ENCODE results near the gene ILF2.

The ILF2 gene

GRCh38 chr1:153688276-153688675 lies 17.5 kb upstream of the ILF2 start:
- no peak overlapping the region for H2BK5ac ChIP-seq (ENCODE audit: low read length)
- DNase-seq (ENCODE audit: low spot score), result no peak
- H3K9ac ChIP-seq (ENCODE audit: low read depth, low read length, poor library complexity), result no peak overlapping the region
- H3K4me2 ChIP-seq (ENCODE audit: insufficient read depth, low read length, poor library complexity, severe bottlenecking), result no peak overlapping the region
- H2AFZ ChIP-seq (ENCODE audit: low read length), result no peak overlapping the region
- no peaks in the 10 kb centered on the region for H3K36me3 ChIP-seq (replicated peaks in 1 of 2; ENCODE audit: control insufficient read depth in 2 of 2, insufficient read depth in 2 of 2, low read length in 2 of 2)
- no peak overlapping the region for H3K4me3 ChIP-seq (ENCODE audit: low read length in 2 of 2)
- H2BK12ac ChIP-seq (ENCODE audit: low read length), result no peak overlapping the region
- no CpG with 5 or more reads among the region's 7 CpGs for WGBS, 2 donors (ENCODE audit: extremely low coverage in 2 of 2, insufficient read length in 2 of 2, insufficient replicate concordance in 1 of 2)
- no peak overlapping the region for H2AK5ac ChIP-seq (ENCODE audit: low read depth, low read length)
- no peak overlapping the region for H3K27ac ChIP-seq (replicated peaks; ENCODE audit: low read length)
- H4K91ac ChIP-seq (ENCODE audit: low read depth, low read length, poor library complexity), result peak overlapping the region; percentile 97
- H3K27me3 ChIP-seq (ENCODE audit: control insufficient read depth in 3 of 3, insufficient read depth in 3 of 3, low read depth in 1 of 3, low read length in 3 of 3), result peaks cover 0 to 53% (median 2%) of the 10 kb centered on the region in 3 experiments
- no peak overlapping the region for H2BK120ac ChIP-seq (ENCODE audit: low read depth, low read length)
- no peak overlapping the region for H3K23ac ChIP-seq (ENCODE audit: low read depth, low read length, poor library complexity)
- no peak overlapping the region for H3K4ac ChIP-seq (ENCODE audit: low read length)
- peaks cover 1% of the 10 kb centered on the region for H3K79me1 ChIP-seq (ENCODE audit: low read depth, low read length)
- no peak overlapping the region for H4K8ac ChIP-seq (ENCODE audit: low read depth, low read length)
- peak overlapping the region; percentile 18 for H3K18ac ChIP-seq (ENCODE audit: low read length)
- H3K9me3 ChIP-seq (replicated peaks in 1 of 2; ENCODE audit: control insufficient read depth in 2 of 2, insufficient read depth in 1 of 2, low read depth in 1 of 2, low read length in 2 of 2), result peaks cover 0 to 2% of the 10 kb centered on the region in 2 donors
- H3K4me1 ChIP-seq (ENCODE audit: control insufficient read depth in 2 of 2, insufficient read depth in 1 of 2, low read depth in 1 of 2, low read length in 2 of 2), result peaks cover 0 to 3% of the 10 kb centered on the region in 2 donors
- peak overlapping the region; percentile 21 for H2BK15ac ChIP-seq (ENCODE audit: low read length)
- no peak overlapping the region for H3K14ac ChIP-seq (ENCODE audit: low read length)

GRCh38 chr1:153687346-153688125 lies 16.7 kb upstream of the ILF2 start:
- Histone ChIP-seq H4K8ac (ENCODE audit: low read depth, low read length) (no peak overlapping the region), H2AK5ac (ENCODE audit: low read depth, low read length) (no peak overlapping the region), H3K9me3 (replicated peaks in 1 of 2; ENCODE audit: control insufficient read depth in 2 of 2, insufficient read depth in 1 of 2, low read depth in 1 of 2, low read length in 2 of 2) (peaks cover 0 to 2% of the 10 kb centered on the region in 2 donors), H3K14ac (ENCODE audit: low read length) (no peak overlapping the region), H2BK12ac (ENCODE audit: low read length) (no peak overlapping the region), H3K4me3 (ENCODE audit: low read length in 2 of 2) (no peak overlapping the region), H3K4me2 (ENCODE audit: insufficient read depth, low read length, poor library complexity, severe bottlenecking) (no peak overlapping the region), H2BK5ac (ENCODE audit: low read length) (no peak overlapping the region), H3K36me3 (replicated peaks in 1 of 2; ENCODE audit: control insufficient read depth in 2 of 2, insufficient read depth in 2 of 2, low read length in 2 of 2) (no peaks in the 10 kb centered on the region), H4K91ac (ENCODE audit: low read depth, low read length, poor library complexity) (no peak overlapping the region), H2BK120ac (ENCODE audit: low read depth, low read length) (no peak overlapping the region), H3K9ac (ENCODE audit: low read depth, low read length, poor library complexity) (no peak overlapping the region), H3K79me1 (ENCODE audit: low read depth, low read length) (peaks cover 1% of the 10 kb centered on the region), H2BK15ac (ENCODE audit: low read length) (no peak overlapping the region), H3K4ac (ENCODE audit: low read length) (no peak overlapping the region), H3K4me1 (ENCODE audit: control insufficient read depth in 2 of 2, insufficient read depth in 1 of 2, low read depth in 1 of 2, low read length in 2 of 2) (peaks cover 0 to 3% of the 10 kb centered on the region in 2 donors), H3K27ac (replicated peaks; ENCODE audit: low read length) (no peak overlapping the region), H2AFZ (ENCODE audit: low read length) (no peak overlapping the region), H3K27me3 (ENCODE audit: control insufficient read depth in 3 of 3, insufficient read depth in 3 of 3, low read depth in 1 of 3, low read length in 3 of 3) (peaks cover 0 to 56% (median 2%) of the 10 kb centered on the region in 3 experiments), H3K18ac (ENCODE audit: low read length) (no peak overlapping the region), H3K23ac (ENCODE audit: low read depth, low read length, poor library complexity) (no peak overlapping the region)
- no CpG with 5 or more reads among the region's 16 CpGs for WGBS, 2 donors (ENCODE audit: extremely low coverage in 2 of 2, insufficient read length in 2 of 2, insufficient replicate concordance in 1 of 2)
- no peak for DNase-seq (ENCODE audit: low spot score)

GRCh38 chr1:153685544-153686340 lies 14.9 kb upstream of the ILF2 start:
- Histone ChIP-seq H2BK120ac (ENCODE audit: low read depth, low read length) (no peak overlapping the region), H3K4me1 (ENCODE audit: control insufficient read depth in 2 of 2, insufficient read depth in 1 of 2, low read depth in 1 of 2, low read length in 2 of 2) (peaks cover 0 to 3% of the 10 kb centered on the region in 2 donors), H2AFZ (ENCODE audit: low read length) (no peak overlapping the region), H2BK15ac (ENCODE audit: low read length) (no peak overlapping the region), H3K14ac (ENCODE audit: low read length) (no peak overlapping the region), H3K4me2 (ENCODE audit: insufficient read depth, low read length, poor library complexity, severe bottlenecking) (no peak overlapping the region), H4K8ac (ENCODE audit: low read depth, low read length) (no peak overlapping the region), H3K27me3 (ENCODE audit: control insufficient read depth in 3 of 3, insufficient read depth in 3 of 3, low read depth in 1 of 3, low read length in 3 of 3) (peaks cover 0 to 65% (median 10%) of the 10 kb centered on the region in 3 experiments), H4K91ac (ENCODE audit: low read depth, low read length, poor library complexity) (no peak overlapping the region), H3K4me3 (ENCODE audit: low read length in 2 of 2) (no peak overlapping the region), H2AK5ac (ENCODE audit: low read depth, low read length) (no peak overlapping the region), H2BK12ac (ENCODE audit: low read length) (no peak overlapping the region), H3K36me3 (replicated peaks in 1 of 2; ENCODE audit: control insufficient read depth in 2 of 2, insufficient read depth in 2 of 2, low read length in 2 of 2) (no peaks in the 10 kb centered on the region), H3K23ac (ENCODE audit: low read depth, low read length, poor library complexity) (no peak overlapping the region), H3K9ac (ENCODE audit: low read depth, low read length, poor library complexity) (no peak overlapping the region), H3K18ac (ENCODE audit: low read length) (no peak overlapping the region), H3K4ac (ENCODE audit: low read length) (no peak overlapping the region), H3K27ac (replicated peaks; ENCODE audit: low read length) (no peak overlapping the region), H3K9me3 (replicated peaks in 1 of 2; ENCODE audit: control insufficient read depth in 2 of 2, insufficient read depth in 1 of 2, low read depth in 1 of 2, low read length in 2 of 2) (peaks cover 0 to 2% of the 10 kb centered on the region in 2 donors), H3K79me1 (ENCODE audit: low read depth, low read length) (peaks cover 1% of the 10 kb centered on the region), H2BK5ac (ENCODE audit: low read length) (no peak overlapping the region)
- no peak for DNase-seq (ENCODE audit: low spot score)
- WGBS, 2 donors (ENCODE audit: extremely low coverage in 2 of 2, insufficient read length in 2 of 2, insufficient replicate concordance in 1 of 2), result no CpG with 5 or more reads among the region's 11 CpGs

- H3K23ac ChIP-seq (ENCODE audit: low read depth, low read length, poor library complexity), result peak overlapping the region; percentile 40
- H2BK15ac ChIP-seq (ENCODE audit: low read length), result peak overlapping the region; percentile 95
- H4K8ac ChIP-seq (ENCODE audit: low read depth, low read length), result no peak overlapping the region
- no CpG with 5 or more reads among the region's 12 CpGs for WGBS, 2 donors (ENCODE audit: extremely low coverage in 2 of 2, insufficient read length in 2 of 2, insufficient replicate concordance in 1 of 2)
- H2AFZ ChIP-seq (ENCODE audit: low read length), result no peak overlapping the region
- peaks cover 1% of the 10 kb centered on the region for H3K79me1 ChIP-seq (ENCODE audit: low read depth, low read length)
- H3K9me3 ChIP-seq (replicated peaks in 1 of 2; ENCODE audit: control insufficient read depth in 2 of 2, insufficient read depth in 1 of 2, low read depth in 1 of 2, low read length in 2 of 2), result peaks cover 0 to 2% of the 10 kb centered on the region in 2 donors
- no peak overlapping the region for H3K14ac ChIP-seq (ENCODE audit: low read length)
- H3K4me3 ChIP-seq (ENCODE audit: low read length in 2 of 2), result no peak overlapping the region
- no peak overlapping the region for H3K27ac ChIP-seq (replicated peaks; ENCODE audit: low read length)
- peak overlapping the region; percentile 66 for H3K9ac ChIP-seq (ENCODE audit: low read depth, low read length, poor library complexity)
- no peak for DNase-seq (ENCODE audit: low spot score)
- H3K18ac ChIP-seq (ENCODE audit: low read length), result no peak overlapping the region
- H3K27me3 ChIP-seq (ENCODE audit: control insufficient read depth in 3 of 3, insufficient read depth in 3 of 3, low read depth in 1 of 3, low read length in 3 of 3), result peaks cover 0 to 74% (median 19%) of the 10 kb centered on the region in 3 experiments
- H3K36me3 ChIP-seq (replicated peaks in 1 of 2; ENCODE audit: control insufficient read depth in 2 of 2, insufficient read depth in 2 of 2, low read length in 2 of 2), result no peaks in the 10 kb centered on the region
- H3K4me2 ChIP-seq (ENCODE audit: insufficient read depth, low read length, poor library complexity, severe bottlenecking), result no peak overlapping the region
- H2BK12ac ChIP-seq (ENCODE audit: low read length), result no peak overlapping the region
- H4K91ac ChIP-seq (ENCODE audit: low read depth, low read length, poor library complexity), result no peak overlapping the region
- no peak overlapping the region for H2BK120ac ChIP-seq (ENCODE audit: low read depth, low read length)
- H2BK5ac ChIP-seq (ENCODE audit: low read length), result no peak overlapping the region
- H3K4ac ChIP-seq (ENCODE audit: low read length), result no peak overlapping the region
- peak overlapping the region; percentile 63 for H2AK5ac ChIP-seq (ENCODE audit: low read depth, low read length)
- H3K4me1 ChIP-seq (ENCODE audit: control insufficient read depth in 2 of 2, insufficient read depth in 1 of 2, low read depth in 1 of 2, low read length in 2 of 2), result peaks cover 0 to 3% of the 10 kb centered on the region in 2 donors
Observed at GRCh38 chr1:153684892-153685291, 14.1 kb upstream of the ILF2 start.

Data from neuronal stem cell (in vitro differentiated cells).